ENCODE data around the gene CAMK2D.

DNA sequence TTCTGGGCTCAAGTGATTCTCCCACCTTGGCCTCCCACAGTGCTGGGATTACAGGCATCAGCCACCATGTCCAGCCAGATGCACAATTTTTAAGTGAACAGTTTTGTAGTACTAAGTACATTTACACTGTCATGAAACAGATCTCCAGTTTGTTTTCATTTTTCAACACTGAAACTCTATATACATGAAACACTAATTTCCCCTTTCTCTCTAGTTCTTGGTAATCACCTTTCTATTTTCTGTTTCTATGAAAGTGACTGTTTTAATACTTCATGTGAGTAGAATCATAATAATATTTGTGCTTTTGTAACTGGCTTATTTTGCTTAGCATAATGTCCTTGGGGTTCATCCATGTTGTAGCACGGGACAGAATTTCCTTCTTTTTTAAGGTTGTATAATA lies 237.4 kb downstream of the CAMK2D start:
- TF ChIP-seq, protein P1, sequence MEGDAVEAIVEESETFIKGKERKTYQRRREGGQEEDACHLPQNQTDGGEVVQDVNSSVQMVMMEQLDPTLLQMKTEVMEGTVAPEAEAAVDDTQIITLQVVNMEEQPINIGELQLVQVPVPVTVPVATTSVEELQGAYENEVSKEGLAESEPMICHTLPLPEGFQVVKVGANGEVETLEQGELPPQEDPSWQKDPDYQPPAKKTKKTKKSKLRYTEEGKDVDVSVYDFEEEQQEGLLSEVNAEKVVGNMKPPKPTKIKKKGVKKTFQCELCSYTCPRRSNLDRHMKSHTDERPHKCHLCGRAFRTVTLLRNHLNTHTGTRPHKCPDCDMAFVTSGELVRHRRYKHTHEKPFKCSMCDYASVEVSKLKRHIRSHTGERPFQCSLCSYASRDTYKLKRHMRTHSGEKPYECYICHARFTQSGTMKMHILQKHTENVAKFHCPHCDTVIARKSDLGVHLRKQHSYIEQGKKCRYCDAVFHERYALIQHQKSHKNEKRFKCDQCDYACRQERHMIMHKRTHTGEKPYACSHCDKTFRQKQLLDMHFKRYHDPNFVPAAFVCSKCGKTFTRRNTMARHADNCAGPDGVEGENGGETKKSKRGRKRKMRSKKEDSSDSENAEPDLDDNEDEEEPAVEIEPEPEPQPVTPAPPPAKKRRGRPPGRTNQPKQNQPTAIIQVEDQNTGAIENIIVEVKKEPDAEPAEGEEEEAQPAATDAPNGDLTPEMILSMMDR (IDR thresholded peaks at IDR 0.05): no peak
- TF ChIP-seq TCF7L2 (IDR thresholded peaks at IDR 0.05; ENCODE audit: low read depth, low read length): no peak
